Upper lobe of left lung (tissue), 4 donors: ENCODE data around the gene TCEANC2.

ENCODE experiments used
- CTCF ChIP-seq, 6 experiments: fragments of 450-650 bp in 4 of 6; fragments of 200-600 bp in 2 of 6; sonication (generic) in 2 of 6; IDR thresholded peaks; one replicate each; pipeline ENCODE4 v1.5.1; 2016 to 2019; ENCODE audit warnings: antibody characterized with exemption in 6 of 6
- EP300 ChIP-seq, 4 donors: sonication (generic); formaldehyde crosslinking; IDR thresholded peaks; one replicate each; pipeline ENCODE4 v1.5.1; 2017; ENCODE audit warnings: antibody characterized with exemption in 4 of 4, control low read depth in 2 of 4
- POLR2A ChIP-seq, 4 donors: fragments of 450-650 bp; IDR thresholded peaks; one replicate each; pipeline ENCODE4 v1.5.1; 2016 to 2017; ENCODE audit warnings: antibody characterized with exemption in 4 of 4, mild to moderate bottlenecking in 2 of 4

- TF ChIP-seq POLR2A (IDR thresholded peaks at IDR 0.05) = no peak
- TF ChIP-seq CTCF (IDR thresholded peaks at IDR 0.05) = no peak
- TF ChIP-seq EP300 (IDR thresholded peaks at IDR 0.05) = no peak
These were observed 82.2 kb downstream of the TCEANC2 start for GRCh38 chr1:54135436-54136120.
